NCI-H2107 (cell line): Measurements from ENCODE around the gene CAMKMT.
A peak's percentile ranks its signal among the peaks of the same experiment; 100 is the strongest.

Experiments
- DNase-seq: peaks from one replicate; lab custom pipeline; 2025; lab: John Stamatoyannopoulos, UW

The CAMKMT gene

DNA sequence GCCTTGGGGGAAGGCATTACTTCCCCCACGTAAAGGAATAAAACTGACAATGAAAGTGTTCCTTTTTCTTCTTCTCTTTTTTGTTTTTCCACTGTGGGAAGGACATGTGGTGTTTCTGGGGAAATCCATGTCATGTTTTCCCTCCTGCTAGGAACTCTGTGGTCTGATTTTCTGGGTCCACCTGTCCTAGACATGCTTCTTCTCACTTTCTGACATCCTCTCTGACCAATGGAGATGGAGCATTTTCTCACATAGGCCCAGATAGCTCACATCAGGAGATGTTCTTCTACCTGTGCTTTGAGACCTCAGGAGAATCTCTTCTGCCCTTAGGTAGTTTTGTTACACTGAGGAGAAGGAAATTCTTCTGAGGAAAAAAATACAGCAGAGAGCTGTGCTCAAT lies 327.8 kb downstream of the CAMKMT start:
- DNase-seq, result no peak

- no peak for DNase-seq
Measured at GRCh38 chr2:44691174-44691785, 329.5 kb downstream of the CAMKMT start.

DNA sequence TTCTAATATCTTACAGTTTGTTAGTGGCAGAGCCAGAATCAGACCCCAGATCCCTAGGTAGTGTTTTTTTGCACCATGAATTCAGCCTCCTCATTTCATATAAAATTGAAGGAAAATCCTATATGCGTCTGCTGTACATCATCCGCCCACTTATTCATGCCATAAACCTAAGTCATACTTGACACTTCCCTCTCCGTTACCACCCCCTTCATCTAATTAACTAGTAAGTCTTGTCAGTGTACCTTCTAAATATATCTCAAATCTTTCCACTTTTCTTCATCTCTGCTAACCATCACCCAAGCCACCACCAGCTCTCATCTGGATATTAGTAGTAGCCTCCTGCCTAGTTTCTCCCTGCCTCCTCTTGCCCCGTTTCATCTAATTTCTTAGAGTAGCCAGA lies 331.1 kb downstream of the CAMKMT start:
- no peak for DNase-seq

- no peak for DNase-seq
Measured at GRCh38 chr2:44700824-44701223, 339.1 kb downstream of the CAMKMT start.

GRCh38 chr2:44705356-44705755 lies 343.6 kb downstream of the CAMKMT start:
- no peak for DNase-seq

DNA sequence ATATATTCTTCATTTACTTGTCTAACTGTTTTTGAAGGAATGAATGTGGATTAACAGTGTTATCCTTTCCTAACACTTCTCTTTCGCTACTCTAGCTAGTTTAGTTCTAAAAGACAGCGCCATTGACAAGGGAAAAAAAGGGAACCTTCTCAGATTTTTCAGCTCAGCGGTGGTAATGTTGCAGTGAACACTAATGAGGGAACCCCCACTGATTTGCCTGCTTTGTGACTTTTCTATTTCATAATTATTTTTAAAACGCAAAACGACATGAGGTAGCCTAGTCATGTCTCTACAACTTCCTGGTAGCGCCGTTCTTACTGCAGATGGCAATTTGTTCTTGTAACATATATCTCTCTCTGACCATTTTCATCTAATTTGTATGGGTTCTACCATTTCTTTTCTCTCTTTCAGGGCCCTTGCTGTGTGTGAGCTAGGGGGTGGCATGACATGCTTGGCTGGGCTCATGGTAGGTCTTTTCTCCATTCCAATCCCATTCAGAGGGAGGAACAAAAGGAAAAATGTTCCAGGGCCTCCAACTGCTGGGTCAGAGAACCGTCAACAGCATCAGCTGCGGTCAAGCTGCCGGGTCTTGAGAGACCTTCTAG lies 344.2 kb downstream of the CAMKMT start:
- no peak for DNase-seq

DNA sequence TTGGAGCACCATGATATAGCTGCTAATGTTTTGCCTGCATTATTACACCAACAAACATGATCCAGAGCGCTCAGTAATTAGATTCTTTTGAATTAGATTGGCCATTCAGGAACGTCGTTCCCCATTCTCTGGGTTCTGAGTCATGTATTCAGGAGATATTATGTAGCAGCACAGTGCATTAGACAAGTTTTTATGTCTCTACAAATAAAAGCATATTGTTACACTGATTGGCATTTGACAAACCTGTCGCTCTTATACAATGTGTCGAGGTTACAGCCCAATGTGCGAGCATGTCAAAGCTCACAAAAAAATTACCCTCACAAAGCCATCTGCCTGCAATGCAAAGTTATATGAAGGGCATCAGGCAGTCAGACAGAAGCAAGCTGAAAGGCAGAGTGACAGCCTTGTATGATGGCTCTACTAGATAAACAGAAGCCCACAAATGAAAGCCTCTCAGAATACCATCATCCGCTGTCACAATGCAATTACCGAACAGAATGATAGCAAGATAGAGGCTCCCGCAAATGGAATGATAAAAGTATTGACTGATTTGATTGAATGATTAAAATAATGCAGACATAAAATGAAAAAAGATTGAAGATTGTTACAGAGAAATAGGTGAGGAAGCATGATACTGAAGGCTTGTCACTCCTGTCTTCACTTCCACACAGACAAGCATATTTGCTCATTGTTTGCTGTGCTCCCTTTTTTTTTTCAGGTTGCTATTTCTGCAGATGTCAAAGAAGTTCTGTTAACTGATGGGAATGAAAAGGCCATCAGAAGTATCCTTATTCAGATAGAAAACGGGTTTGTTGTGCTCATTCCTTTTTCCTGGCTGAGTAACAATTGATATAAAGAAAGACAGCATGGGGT lies 345.2 kb downstream of the CAMKMT start:
- DNase-seq, result no peak

GRCh38 chr2:44707945-44708660 lies 346.4 kb downstream of the CAMKMT start:
- DNase-seq, result peak; percentile 7

- no peak for DNase-seq
Measured at GRCh38 chr2:44708661-44709000, 346.9 kb downstream of the CAMKMT start.

- no peak for DNase-seq
Measured at GRCh38 chr2:44713170-44713569, 351.4 kb downstream of the CAMKMT start.

DNA sequence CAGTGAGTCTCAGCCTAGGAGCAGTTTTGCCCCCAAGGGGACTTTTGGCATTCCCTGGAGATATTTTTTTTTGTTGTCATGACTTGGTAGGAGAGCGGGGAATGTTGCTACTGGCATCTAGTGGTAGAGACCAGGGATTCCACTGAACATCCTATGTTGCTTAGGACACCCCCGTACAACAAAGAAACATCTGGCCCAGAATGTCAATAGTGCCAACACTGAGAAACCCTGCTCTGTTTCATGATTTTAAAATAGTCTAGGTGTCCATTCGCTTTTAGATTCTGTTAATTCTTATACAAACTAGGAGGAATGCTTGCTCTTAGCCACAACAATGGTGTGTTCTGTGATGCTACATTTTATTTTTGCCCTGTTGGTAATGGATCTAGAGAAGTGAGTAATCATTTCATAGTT lies 353.9 kb downstream of the CAMKMT start:
- peak; percentile 4 for DNase-seq

DNA sequence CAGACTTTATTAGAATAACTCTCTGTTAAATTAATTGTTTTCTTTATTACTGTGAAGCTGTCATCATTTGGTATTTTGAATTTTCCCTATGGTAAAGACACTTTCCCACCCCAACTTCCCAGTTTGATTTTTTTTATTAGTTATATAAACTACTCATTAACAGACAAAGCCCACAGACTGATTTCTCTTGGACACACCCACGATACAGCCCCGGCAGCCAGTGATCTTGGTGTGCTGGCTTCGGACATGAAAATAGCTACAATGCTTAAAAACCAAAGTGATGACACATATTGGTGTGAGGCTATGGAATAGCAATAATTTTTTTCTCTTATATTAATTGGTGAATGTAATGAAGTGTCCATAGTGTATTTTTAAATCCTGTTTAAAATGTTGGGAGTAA lies 354.4 kb downstream of the CAMKMT start:
- DNase-seq, result no peak

- DNase-seq, result no peak
Measured at GRCh38 chr2:44718431-44718830, 356.7 kb downstream of the CAMKMT start.

DNA sequence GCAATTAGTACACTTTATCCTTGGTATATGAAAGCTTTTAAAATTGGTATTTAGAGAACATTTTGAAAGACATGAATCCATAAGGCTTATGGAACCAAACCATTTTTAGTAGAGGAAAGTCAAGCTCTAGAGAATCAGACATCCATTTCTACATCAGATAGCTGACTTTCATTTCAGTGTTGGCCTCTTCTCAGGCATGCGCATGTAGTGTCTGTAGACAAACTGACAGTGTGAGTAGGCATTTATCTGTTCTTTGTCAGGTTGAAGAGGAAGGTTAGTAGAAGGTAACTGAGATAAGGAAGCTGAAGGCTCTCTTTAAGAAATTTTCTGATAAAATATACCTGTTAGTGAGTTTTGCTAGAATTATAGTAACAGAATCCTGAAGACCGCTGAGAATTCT lies 357.8 kb downstream of the CAMKMT start:
- DNase-seq, result no peak

DNA sequence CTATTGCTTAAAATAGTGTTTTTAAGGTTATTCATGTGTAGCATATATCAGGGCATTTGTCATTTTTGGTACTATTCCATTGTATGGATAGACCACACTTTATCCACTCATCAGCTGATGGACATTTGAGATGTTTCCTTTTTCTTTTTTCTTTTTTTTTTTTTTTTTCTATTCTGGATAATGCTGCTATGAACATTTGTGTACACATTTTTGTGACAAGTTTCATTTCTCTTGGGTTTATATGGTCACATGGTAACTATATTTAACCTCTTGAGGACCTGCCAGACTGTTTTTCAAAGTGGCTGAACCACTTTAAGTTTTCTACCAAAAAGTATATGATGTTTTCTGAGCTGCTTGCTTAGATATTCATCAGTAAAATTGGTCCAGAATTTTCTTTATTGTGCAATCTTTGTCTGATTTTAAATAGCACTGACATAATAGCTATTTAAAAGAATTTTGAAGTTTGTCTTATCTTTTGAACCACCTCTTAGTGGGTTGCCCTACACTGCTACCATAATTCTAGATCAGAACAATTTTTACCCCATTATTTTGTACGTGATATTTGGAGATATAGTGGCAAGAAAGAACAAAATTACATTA lies 360.4 kb downstream of the CAMKMT start:
- DNase-seq, result no peak

GRCh38 chr2:44723921-44724320 lies 362.2 kb downstream of the CAMKMT start:
- no peak for DNase-seq

DNA sequence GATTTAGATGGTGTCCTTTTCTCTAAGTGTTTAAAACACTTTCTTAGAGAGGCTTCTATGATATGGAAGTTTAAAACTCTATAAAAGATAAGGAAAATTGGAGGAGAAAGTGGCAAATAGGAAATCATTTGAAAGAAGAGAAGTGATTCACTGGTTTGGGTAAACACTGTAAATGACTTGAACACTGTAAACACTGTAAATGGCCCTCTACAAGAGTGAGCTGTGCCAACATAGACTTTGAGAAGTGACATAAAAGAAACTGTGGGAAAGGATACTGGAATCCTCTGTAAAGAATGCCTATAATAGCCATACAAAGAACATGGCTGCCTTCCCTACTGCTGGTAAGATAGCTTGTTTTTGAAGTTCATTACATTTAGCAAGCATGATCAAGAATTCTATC lies 368.8 kb downstream of the CAMKMT start:
- DNase-seq, result no peak

GRCh38 chr2:44731505-44731904 lies 369.8 kb downstream of the CAMKMT start:
- DNase-seq, result no peak

- DNase-seq, result no peak
Measured at GRCh38 chr2:44736270-44736942, 374.7 kb downstream of the CAMKMT start.

DNA sequence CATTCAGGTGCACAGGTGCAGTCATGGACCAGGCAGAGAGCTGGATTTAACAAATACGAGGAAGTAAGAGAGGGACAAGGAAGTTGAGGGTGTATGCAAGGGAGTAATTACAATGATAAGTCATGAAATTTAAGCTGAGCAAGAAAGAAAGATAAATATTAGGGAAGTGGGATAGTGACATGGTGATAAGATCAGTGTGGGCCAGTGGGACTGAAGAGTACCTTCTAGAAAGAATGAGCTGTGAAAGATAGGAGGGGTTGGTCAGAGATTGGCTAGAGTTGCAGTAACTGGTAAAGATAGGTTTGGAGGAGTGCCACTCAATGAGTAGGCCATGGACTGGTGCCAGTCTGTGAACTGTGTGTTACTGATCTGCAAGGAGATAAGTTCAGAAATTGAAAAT lies 378.9 kb downstream of the CAMKMT start:
- DNase-seq, result no peak

DNA sequence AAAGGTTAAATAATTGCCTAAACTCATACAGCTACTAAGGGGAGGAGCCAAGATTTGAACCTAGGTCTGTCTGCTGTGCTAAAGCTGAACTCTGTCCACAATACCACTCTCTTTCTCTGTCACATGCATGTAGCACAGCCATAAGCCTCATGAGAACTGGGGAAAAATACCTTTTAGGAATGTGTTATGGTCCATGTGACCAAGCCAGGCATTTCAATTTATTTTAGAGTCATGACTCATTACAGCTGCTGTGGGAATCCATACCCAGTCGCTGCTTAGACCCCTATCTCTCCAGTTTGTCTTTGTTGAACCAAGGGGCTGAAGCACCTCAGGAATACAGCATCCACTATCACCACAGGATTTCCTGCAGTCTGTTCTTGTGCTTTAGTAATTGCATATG lies 379.8 kb downstream of the CAMKMT start:
- DNase-seq, result no peak

DNA sequence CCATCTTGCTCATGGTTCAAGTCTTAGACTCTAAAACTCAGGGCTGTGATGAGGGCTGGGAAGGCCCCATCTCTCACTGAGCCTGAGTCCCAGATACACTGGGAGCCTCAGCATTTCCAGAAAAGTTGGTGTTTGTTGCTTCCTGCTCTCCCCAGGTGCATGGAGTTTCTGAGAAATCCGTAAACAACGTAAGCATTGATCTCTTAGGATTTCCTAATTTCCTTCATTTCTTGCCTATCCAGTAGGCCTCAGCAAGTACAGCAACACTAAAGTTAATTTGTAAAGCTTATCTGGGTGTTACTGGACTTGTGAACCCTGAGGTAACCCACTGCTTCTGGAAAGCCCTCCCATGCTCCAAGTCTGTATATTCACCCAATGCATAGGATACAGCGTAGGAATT lies 380.3 kb downstream of the CAMKMT start:
- DNase-seq, result no peak
